ENCODE results near the gene SERPINE2.

SERPINE2 gene

GRCh38 chr2:223993634-223994232, 45.4 kb downstream of the SERPINE2 start:
- in situ Hi-C loops (cut with HindIII; ENCODE audit: low pct_ligation_motif_present, low sequenced_read_pairs): loop anchor here (25.0 kb wide), 1 partner anchor 294 kb away; no protein-coding TSS in a partner anchor
- no peaks in the 10 kb centered on the region for H3K27me3 ChIP-seq (replicated peaks)
- no peak overlapping the region for H3K4me3 ChIP-seq (ENCODE audit: low read depth, low read length)
- DNase-seq: peak; percentile 73
- peak; percentile 83 for TF ChIP-seq CTCF (IDR thresholded peaks at IDR 0.05; ENCODE audit: low read depth, low read length, missing control alignments)
- H3K36me3 ChIP-seq (replicated peaks): peaks cover 7% of the 10 kb centered on the region
- no peak overlapping the region for H3K27ac ChIP-seq

GRCh38 chr2:223991611-223992010, 47.5 kb downstream of the SERPINE2 start:
- TF ChIP-seq CTCF (IDR thresholded peaks at IDR 0.05; ENCODE audit: low read depth, low read length, missing control alignments): no peak
- in situ Hi-C loops (cut with HindIII; ENCODE audit: low pct_ligation_motif_present, low sequenced_read_pairs): loop anchor here (25.0 kb wide), 1 partner anchor 296 kb away; no protein-coding TSS in a partner anchor
- H3K36me3 ChIP-seq (replicated peaks): peaks cover 7% of the 10 kb centered on the region

GRCh38 chr2:223989856-223990232, 49.2 kb downstream of the SERPINE2 start:
- Histone ChIP-seq H3K4me3 (ENCODE audit: low read depth, low read length) (no peak overlapping the region), H3K36me3 (replicated peaks) (peaks cover 7% of the 10 kb centered on the region), H3K27ac (no peak overlapping the region), H3K27me3 (replicated peaks) (no peaks in the 10 kb centered on the region)
- in situ Hi-C loops (cut with HindIII; ENCODE audit: low pct_ligation_motif_present, low sequenced_read_pairs): loop anchor here (25.0 kb wide), 1 partner anchor 297 kb away; no protein-coding TSS in a partner anchor
- TF ChIP-seq CTCF (IDR thresholded peaks at IDR 0.05; ENCODE audit: low read depth, low read length, missing control alignments): no peak
- no peak for DNase-seq

More at GRCh38 chr2:223991611-223992010, 47.5 kb downstream of the SERPINE2 start:
- no peak overlapping the region for H3K27ac ChIP-seq
- H3K4me3 ChIP-seq (ENCODE audit: low read depth, low read length): no peak overlapping the region
- H3K27me3 ChIP-seq (replicated peaks): no peaks in the 10 kb centered on the region
- DNase-seq: no peak

- no peak overlapping the region for H3K4me3 ChIP-seq (ENCODE audit: low read depth, low read length)
- no peak for DNase-seq
- no peaks in the 10 kb centered on the region for H3K27me3 ChIP-seq (replicated peaks)
- TF ChIP-seq CTCF (IDR thresholded peaks at IDR 0.05; ENCODE audit: low read depth, low read length, missing control alignments): no peak
- no peak overlapping the region for H3K27ac ChIP-seq
- in situ Hi-C loops (cut with HindIII; ENCODE audit: low pct_ligation_motif_present, low sequenced_read_pairs): loop anchor here (25.0 kb wide), 1 partner anchor 298 kb away; no protein-coding TSS in a partner anchor
- peaks cover 12% of the 10 kb centered on the region for H3K36me3 ChIP-seq (replicated peaks)
Measured at GRCh38 chr2:223989206-223989855, 49.8 kb downstream of the SERPINE2 start.

GRCh38 chr2:223981241-223981640, 57.8 kb downstream of the SERPINE2 start:
- DNase-seq: no peak
- in situ Hi-C loops (cut with HindIII; ENCODE audit: low pct_ligation_motif_present, low sequenced_read_pairs): loop anchor here (25.0 kb wide), 1 partner anchor 306 kb away; no protein-coding TSS in a partner anchor
- TF ChIP-seq CTCF (IDR thresholded peaks at IDR 0.05; ENCODE audit: low read depth, low read length, missing control alignments): no peak
- Histone ChIP-seq H3K4me3 (ENCODE audit: low read depth, low read length) (no peak overlapping the region), H3K36me3 (replicated peaks) (peaks cover 18% of the 10 kb centered on the region), H3K27ac (no peak overlapping the region), H3K27me3 (replicated peaks) (no peaks in the 10 kb centered on the region)
